GM10266 (cell line): ENCODE data around the gene SNAPIN.

Source experiments
- DNase-seq: peaks from one replicate; pipeline ENCODE4 v3.0.0; 2012; ENCODE audit errors: extremely low spot score
- TF ChIP-seq, protein P1 (sequence below): IDR thresholded peaks from 2 replicates; pipeline ENCODE4 v1.5.1; 2012; ENCODE audit warnings: mild to moderate bottlenecking, low read depth; ENCODE audit not compliant: control insufficient read depth, insufficient read depth; ENCODE audit errors: missing control alignments

SNAPIN gene

DNA sequence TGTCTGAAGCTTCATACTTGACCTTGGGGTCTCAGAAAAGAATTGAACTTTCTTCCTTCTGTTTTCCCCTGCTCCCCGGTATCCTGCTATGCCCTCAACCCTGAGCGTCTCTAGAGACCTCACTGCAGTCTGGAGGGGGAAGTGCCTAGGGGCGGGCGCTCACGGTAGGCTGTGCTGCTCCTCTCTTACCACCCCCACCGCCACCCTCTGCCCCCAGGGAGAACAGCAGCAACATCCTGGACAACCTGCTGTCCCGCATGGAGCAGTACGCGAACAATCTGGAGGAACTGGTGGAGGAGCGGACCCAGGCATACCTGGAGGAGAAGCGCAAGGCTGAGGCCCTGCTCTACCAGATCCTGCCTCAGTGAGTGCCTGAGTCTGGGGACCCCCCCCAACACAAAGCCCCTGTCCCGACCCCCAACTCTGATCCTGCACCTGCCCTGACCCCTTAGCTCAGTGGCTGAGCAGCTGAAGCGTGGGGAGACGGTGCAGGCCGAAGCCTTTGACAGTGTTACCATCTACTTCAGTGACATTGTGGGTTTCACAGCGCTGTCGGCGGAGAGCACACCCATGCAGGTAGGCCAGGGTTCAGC, 30.3 kb downstream of the SNAPIN start:
- DNase-seq = no peak
- TF ChIP-seq, protein P1, sequence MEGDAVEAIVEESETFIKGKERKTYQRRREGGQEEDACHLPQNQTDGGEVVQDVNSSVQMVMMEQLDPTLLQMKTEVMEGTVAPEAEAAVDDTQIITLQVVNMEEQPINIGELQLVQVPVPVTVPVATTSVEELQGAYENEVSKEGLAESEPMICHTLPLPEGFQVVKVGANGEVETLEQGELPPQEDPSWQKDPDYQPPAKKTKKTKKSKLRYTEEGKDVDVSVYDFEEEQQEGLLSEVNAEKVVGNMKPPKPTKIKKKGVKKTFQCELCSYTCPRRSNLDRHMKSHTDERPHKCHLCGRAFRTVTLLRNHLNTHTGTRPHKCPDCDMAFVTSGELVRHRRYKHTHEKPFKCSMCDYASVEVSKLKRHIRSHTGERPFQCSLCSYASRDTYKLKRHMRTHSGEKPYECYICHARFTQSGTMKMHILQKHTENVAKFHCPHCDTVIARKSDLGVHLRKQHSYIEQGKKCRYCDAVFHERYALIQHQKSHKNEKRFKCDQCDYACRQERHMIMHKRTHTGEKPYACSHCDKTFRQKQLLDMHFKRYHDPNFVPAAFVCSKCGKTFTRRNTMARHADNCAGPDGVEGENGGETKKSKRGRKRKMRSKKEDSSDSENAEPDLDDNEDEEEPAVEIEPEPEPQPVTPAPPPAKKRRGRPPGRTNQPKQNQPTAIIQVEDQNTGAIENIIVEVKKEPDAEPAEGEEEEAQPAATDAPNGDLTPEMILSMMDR = no peak

DNA sequence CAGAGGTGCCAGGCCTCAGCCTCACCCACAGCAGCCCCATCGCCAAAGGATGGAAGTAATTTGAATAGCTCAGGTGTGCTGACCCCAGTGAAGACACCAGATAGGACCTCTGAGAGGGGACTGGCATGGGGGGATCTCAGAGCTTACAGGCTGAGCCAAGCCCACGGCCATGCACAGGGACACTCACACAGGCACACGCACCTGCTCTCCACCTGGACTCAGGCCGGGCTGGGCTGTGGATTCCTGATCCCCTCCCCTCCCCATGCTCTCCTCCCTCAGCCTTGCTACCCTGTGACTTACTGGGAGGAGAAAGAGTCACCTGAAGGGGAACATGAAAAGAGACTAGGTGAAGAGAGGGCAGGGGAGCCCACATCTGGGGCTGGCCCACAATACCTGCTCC, 35.0 kb downstream of the SNAPIN start:
- TF ChIP-seq, protein P1 = no peak
- no peak for DNase-seq

DNA sequence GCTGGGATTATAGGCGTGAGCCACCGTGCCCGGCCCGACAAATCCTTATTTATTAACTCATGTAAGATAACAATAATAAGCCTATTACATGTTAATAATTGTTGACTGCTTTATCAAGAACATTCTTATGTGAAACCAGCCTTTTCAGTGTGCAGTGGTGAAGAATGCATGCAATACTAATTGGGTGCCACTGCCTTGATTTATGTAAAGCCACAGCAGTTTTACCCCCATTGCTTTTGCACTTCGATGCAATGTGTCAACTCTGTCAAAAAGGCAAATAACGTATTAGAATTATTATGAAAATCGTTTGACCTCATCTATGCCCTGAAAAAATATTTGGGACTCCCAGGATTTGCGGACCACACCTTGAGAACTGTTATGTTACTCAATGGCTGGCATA, 38.2 kb downstream of the SNAPIN start:
- DNase-seq = no peak
- TF ChIP-seq, protein P1 = no peak

DNA sequence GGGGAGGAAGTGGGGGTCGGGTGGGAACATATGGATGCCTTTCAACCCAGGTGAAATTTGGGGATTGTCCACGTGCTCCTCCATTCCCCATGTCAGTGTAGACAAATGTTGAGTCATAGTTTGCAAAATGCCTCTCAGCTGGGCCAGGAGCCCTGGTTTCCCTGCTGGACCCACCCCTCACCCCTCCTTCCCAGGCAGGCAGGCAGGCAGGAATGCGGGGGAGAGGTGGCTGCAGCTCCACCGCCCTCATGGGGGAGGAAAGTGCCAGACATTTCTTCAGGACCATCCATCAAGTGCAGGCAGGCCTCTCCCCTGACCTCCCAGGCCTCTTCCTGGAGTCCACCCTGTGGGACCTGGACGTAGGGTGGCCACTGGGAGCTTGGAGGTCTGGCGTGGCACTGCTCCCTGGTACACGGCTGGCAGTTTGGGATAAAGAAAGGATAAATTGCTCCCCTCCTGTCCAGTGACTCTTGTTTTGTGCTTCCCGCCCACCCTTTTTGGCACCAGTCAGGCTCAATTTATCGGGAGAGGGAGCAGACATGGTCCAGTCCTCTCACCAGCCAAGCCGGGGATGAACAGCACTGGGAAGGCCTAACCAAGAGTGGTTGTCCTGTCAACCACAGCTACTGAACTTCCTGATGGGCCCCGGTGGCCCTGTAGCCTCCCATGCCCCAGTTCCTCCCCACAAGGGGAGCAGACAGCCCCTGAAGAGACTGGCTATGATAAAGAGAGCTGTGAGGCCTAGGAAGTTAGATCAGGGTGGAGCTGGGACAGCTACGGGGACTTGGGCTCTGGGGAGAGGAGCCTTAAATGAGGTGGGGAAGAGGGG, 38.9 kb downstream of the SNAPIN start:
- DNase-seq = no peak
- TF ChIP-seq, protein P1 = no peak

DNA sequence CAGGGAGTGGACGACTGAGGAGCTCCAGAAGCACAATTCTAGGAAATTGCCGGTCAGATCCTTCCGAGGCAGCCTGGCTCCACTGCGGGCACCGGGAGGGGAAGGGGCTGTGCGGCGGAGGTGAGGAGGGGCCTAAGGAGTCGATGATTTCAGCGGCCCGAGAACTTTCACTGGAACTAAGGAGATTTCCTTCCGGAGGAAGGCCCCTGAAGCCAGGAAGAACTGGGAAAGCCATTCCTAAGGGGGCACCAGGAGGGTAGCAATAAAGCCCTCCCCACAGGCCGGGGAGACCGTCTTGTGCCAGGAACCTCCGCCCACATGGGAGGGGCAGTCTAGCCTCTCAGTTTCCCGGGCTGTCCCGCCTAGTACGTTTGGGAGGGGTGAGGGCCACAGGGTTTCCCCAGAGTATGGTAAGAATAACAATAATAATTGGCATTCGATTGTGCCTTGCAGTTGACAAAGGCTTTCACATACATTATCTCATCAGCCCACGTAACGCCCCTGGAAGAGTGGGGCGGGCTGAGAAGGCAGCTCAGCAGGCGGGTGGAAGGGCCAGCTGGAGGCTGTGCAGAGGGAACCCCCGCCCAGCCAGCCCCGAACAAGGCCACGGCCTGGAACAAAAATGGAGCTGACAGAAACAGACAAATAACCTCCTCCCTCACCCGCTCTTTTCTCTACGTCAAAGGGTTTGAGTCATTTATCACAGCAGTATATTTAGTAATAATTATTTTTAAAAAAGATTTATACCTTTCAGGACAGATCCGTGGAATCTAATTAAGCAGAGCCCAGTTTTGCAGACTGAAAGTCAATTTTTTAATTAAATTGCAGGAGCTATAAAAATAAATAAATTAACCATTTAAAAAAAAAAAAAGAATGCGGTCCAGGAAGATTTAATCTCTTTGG, 39.8 kb downstream of the SNAPIN start:
- TF ChIP-seq, protein P1 = no peak
- DNase-seq = peak; percentile 57

DNA sequence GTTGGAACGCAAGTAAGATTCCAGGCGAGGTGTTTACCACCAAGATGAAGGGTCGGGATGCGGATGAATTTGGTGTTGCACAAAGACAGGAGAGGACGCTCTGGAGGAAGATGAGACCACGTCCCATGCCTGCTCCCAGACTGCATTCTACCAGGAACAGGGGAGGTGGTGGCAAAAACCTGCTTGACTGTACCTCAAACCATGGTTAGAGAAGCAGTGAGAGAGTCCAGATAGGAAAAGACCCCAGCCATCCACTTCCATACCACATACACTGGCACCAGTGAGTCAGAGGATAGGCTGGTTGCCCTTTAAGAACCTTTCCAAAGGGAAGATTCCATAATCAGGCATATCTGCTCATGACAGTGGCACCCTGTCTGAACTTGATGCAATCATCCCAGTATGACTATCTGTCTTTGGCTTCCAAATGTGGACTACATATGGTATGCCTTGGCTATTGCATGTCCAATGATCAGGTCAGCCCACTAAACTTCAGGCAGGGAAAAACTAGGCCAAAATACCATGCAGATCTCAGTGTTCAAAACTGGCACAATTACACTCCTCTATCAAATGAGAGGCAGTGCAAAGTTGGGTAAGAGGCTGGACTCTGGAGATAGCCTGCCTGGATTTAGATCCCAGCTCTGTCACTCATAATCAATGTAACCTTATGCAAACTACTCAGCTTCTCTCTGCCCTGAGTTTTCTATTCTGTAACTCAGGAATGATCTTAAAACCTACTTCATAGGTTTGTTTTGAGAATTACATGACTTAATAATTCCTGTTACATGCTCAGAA, 40.6 kb downstream of the SNAPIN start:
- DNase-seq = no peak
- TF ChIP-seq, protein P1 = no peak
